Neural progenitor cell (in vitro differentiated cells): ENCODE data around the gene BDKRB2.
"Not testable (repeated sequence)": the region's sequence is repeated elsewhere in the genome, so short reads cannot be mapped to it uniquely, and the experiment has no call there.

ENCODE experiments used
- EZH2phosphoT487 ChIP-seq: fragments of 200-600 bp; sonication (generic); IDR thresholded peaks from 2 replicates; pipeline ENCODE4 v1.6.1; 2017; ENCODE audit warnings: antibody characterized with exemption
- TF ChIP-seq, protein P1 (sequence below): fragments of 200-600 bp; sonication (generic); IDR thresholded peaks from 2 replicates; pipeline ENCODE4 v1.5.1; 2017; ENCODE audit warnings: antibody characterized with exemption, mild to moderate bottlenecking

DNA sequence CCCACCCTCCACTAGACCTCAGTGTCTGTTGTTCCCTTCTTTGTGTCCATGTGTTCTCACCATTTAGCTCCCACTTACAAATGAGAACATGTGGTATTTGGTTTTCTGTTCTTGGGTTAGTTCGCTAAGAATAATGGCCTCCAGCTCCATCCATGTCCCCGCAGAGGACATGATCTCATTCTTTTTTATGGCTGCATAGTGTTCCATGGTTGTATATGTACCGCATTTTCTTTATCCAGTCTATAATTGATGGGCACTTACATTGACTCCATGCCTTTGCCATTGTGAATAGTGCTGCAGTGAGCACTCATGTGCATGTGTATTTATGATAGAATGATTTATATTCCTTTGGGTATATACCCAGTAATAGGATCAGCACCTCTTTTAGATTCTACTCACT, 40.4 kb downstream of the BDKRB2 start:
- TF ChIP-seq, protein P1, sequence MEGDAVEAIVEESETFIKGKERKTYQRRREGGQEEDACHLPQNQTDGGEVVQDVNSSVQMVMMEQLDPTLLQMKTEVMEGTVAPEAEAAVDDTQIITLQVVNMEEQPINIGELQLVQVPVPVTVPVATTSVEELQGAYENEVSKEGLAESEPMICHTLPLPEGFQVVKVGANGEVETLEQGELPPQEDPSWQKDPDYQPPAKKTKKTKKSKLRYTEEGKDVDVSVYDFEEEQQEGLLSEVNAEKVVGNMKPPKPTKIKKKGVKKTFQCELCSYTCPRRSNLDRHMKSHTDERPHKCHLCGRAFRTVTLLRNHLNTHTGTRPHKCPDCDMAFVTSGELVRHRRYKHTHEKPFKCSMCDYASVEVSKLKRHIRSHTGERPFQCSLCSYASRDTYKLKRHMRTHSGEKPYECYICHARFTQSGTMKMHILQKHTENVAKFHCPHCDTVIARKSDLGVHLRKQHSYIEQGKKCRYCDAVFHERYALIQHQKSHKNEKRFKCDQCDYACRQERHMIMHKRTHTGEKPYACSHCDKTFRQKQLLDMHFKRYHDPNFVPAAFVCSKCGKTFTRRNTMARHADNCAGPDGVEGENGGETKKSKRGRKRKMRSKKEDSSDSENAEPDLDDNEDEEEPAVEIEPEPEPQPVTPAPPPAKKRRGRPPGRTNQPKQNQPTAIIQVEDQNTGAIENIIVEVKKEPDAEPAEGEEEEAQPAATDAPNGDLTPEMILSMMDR = not testable (repeated sequence)
- not testable (repeated sequence) for TF ChIP-seq EZH2phosphoT487
